Kidney (tissue), 14 donors: ENCODE results near the gene LST1. TPM values are rescaled to one million over a fixed set of nuclear protein-coding genes. Genes with fewer than 3 reads are reported as not detected.

Experiments used
- DNase-seq, 5 donors: peaks; one replicate each; pipeline ENCODE4 v3.0.0-alpha.2; 2013 to 2020
- FAIRE-seq: peaks from 2 replicates; lab custom pipeline; 2012; peaks lifted over from hg19 to GRCh38; lab: Jason Lieb, UNC
- H3K27ac ChIP-seq, 2 donors: one replicate each; pipeline ENCODE4 v1.7.0; 2013; ENCODE audit warnings: low read depth in 2 of 2, low read length in 2 of 2, inconsistent platforms in 1 of 2
- H3K27me3 ChIP-seq: one replicate; pipeline ENCODE4 v1.7.1; 2013; ENCODE audit warnings: low read length, inconsistent platforms; ENCODE audit not compliant: control insufficient read depth, insufficient read depth
- H3K36me3 ChIP-seq, 3 donors: one replicate each; pipeline versions ENCODE4 v1.7.0 to v1.7.1; 2013; ENCODE audit warnings: low read length in 3 of 3, control low read depth in 1 of 3, inconsistent platforms in 1 of 3; ENCODE audit not compliant: insufficient read depth in 3 of 3, control insufficient read depth in 2 of 3
- H3K4me1 ChIP-seq, 3 donors: one replicate each; pipeline versions ENCODE4 v1.7.0 to v1.7.1; 2013; ENCODE audit warnings: low read length in 3 of 3, inconsistent platforms in 1 of 3, low read depth in 1 of 3; ENCODE audit not compliant: control insufficient read depth in 2 of 3, insufficient read depth in 2 of 3
- H3K4me3 ChIP-seq, 3 donors: one replicate each; pipeline versions ENCODE4 v1.7.0 to v1.8.1; 2013; ENCODE audit warnings: low read length in 3 of 3, control low read depth in 1 of 3, inconsistent platforms in 1 of 3
- H3K9ac ChIP-seq, 3 donors: one replicate each; pipeline versions ENCODE4 v1.7.0 to v1.7.1; 2013; ENCODE audit warnings: low read length in 3 of 3, control low read depth in 1 of 3, inconsistent platforms in 1 of 3
- H3K9me3 ChIP-seq, 3 donors: one replicate each; pipeline versions ENCODE4 v1.7.0 to v1.7.1; 2013; ENCODE audit warnings: low read length in 3 of 3, control low read depth in 1 of 3, inconsistent platforms in 1 of 3; ENCODE audit not compliant: control insufficient read depth in 2 of 3, insufficient read depth in 1 of 3
- CTCF ChIP-seq: IDR thresholded peaks from 3 replicates; pipeline ENCODE4 v1.5.1; 2012; ENCODE audit warnings: mild to moderate bottlenecking, moderate library complexity, borderline replicate concordance; ENCODE audit not compliant: insufficient read depth; ENCODE audit errors: extremely low read depth
- intact Hi-C: fragments of 100-400 bp; cut with DNase I; formaldehyde crosslinking; loops from one replicate; pipeline ENCODE4 v1.11.1; 2022
- polyA plus RNA-seq: library from polyadenylated mRNA; stranded (reverse); fragments of 350-450 nt; fragmentation: Illumina TruSeq; extraction: RNeasy Lipid Tissue Mini Kit (QIAGEN cat#74804); gene quantifications from one replicate; pipeline ENCODE4 v1.2.3, GENCODE V29; 2014; ENCODE audit warnings: low read depth, low replicate concordance; ENCODE audit not compliant: insufficient read depth
- total RNA-seq: library from RNA; stranded (reverse); fragmentation: NEBNext Ultra II Directional; extraction: Animal tissue kit (Norgen Biotek cat#: 25700); gene quantifications from one replicate; pipeline ENCODE4 v1.2.1, GENCODE V29; 2021
- donor health status: control.
- donor health status: control.
- donor health status: control.
- donor health status: control.
- donor health status: control.
- donor health status: DM: yes; HTN: yes; CAD: no.
- donor health status: Normal renal cell carcinoma (clear cell type).

The LST1 gene
- total and polyA plus RNA-seq, 2 donors from 2014 or later = 14.8 to 31.5 TPM

- FAIRE-seq = no peak
These were observed 27.8 kb upstream of the LST1 start for GRCh38 chr6:31558318-31558625.

DNA sequence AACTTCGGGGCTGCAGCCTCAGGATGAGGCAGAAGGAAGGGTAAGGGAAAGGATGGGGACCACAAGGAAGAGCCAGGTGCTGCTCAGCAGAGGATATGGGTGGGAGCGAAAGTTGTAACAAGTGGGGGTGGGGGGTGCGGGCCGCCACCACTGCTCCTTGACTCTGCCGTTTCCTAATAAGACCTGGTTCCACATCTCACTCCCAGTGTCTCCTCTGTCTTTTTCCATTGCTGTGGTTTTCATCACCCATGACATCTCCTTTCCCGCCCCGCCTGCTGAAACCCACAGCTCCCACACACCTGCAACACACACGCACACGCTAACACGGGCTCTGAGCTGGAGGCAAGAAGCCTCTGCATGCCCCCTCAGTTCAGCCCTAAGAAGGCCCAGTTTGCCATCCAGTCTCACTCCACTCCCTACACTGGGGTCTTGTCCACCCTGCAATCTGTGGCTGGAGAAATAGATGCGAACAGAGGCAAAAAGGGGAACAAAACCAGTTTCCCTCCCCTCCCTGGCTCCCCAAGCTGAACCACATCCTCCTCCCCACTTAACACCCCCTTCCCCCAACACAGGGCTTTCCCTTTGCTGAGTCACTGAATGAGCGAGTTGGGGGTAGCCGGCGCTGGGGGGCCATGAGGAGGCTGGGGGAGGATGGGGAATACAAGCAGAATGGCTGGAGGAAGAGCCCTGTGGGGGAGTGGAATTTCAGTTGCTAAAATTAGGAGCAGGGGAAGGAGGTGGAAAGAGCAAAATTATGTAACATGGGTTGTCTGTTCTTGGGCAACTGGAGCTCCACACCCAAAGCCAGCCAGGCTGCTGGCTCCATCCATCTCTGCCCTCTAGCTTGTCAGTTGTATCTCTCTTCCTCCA lies 27.2 kb upstream of the LST1 start:
- FAIRE-seq = no peak
- Histone ChIP-seq H3K36me3 (peaks cover 0 to 24% (median 9%) of the 10 kb centered on the region in 3 donors), H3K4me1 (peaks cover 0 to 18% (median 0%) of the 10 kb centered on the region in 3 donors), H3K27ac (peak overlapping the region; percentile 48 to 51), H3K27me3 (no peaks in the 10 kb centered on the region), H3K4me3 (no peak overlapping the region), H3K9ac (peak overlapping the region in 1 of 3 donors; percentile 31), H3K9me3 (no peaks in the 10 kb centered on the region)
- DNase-seq = peak in 1 of 5 donors; percentile 59
- intact Hi-C loops = no loop called here
- TF ChIP-seq CTCF = no peak

More at GRCh38 chr6:31558318-31558625, 27.8 kb upstream of the LST1 start:
- Histone ChIP-seq H3K4me3 (no peak overlapping the region), H3K4me1 (peaks cover 0 to 18% (median 0%) of the 10 kb centered on the region in 3 donors), H3K27me3 (no peaks in the 10 kb centered on the region), H3K9ac (no peak overlapping the region), H3K9me3 (no peaks in the 10 kb centered on the region), H3K27ac (no peak overlapping the region), H3K36me3 (peaks cover 0 to 24% (median 9%) of the 10 kb centered on the region in 3 donors)
- intact Hi-C loops = no loop called here
- TF ChIP-seq CTCF = no peak
- no peak for DNase-seq

- H3K27me3 ChIP-seq = no peaks in the 10 kb centered on the region
- no peaks in the 10 kb centered on the region for H3K9me3 ChIP-seq
- no peak for TF ChIP-seq CTCF
- intact Hi-C loops = no loop called here
- no peak for DNase-seq
- FAIRE-seq = no peak
- H3K36me3 ChIP-seq = peaks cover 0 to 24% (median 9%) of the 10 kb centered on the region in 3 donors
- H3K9ac ChIP-seq = peak overlapping the region in 1 of 3 donors; percentile 31
- peaks cover 0 to 18% (median 0%) of the 10 kb centered on the region in 3 donors for H3K4me1 ChIP-seq
- H3K27ac ChIP-seq = peak overlapping the region; percentile 9 to 51
- no peak overlapping the region for H3K4me3 ChIP-seq
These were observed 26.5 kb upstream of the LST1 start for GRCh38 chr6:31559606-31559957.
